NB4 (cell line): Measurements from ENCODE around the gene TTC32.

Source experiments
- DNase-seq: peaks from one replicate; pipeline ENCODE4 v3.0.0; 2010; ENCODE audit warnings: low read depth
- H3K4me3 ChIP-seq: one replicate; pipeline ENCODE4 v1.5.1; 2011; ENCODE audit warnings: mild to moderate bottlenecking, low read depth, low read length, moderate library complexity
- CTCF ChIP-seq: IDR thresholded peaks from one replicate; pipeline ENCODE4 v1.5.1; 2012; ENCODE audit warnings: low read depth, low read length
- MAX ChIP-seq: IDR thresholded peaks from 2 replicates; pipeline ENCODE4 v1.6.1; 2011; ENCODE audit warnings: low read depth, low read length
- MYC ChIP-seq: IDR thresholded peaks from 2 replicates; pipeline ENCODE4 v1.6.1; 2011; ENCODE audit warnings: low read depth, low read length
- POLR2A ChIP-seq: IDR thresholded peaks from 2 replicates; pipeline ENCODE4 v1.6.1; 2011; ENCODE audit warnings: mild to moderate bottlenecking; ENCODE audit not compliant: insufficient read length; ENCODE audit errors: extremely low read depth

Gene TTC32

GRCh38 chr2:19860022-19860421 is 41.8 kb downstream of the TTC32 start:
- H3K4me3 ChIP-seq: no peak overlapping the region
- TF ChIP-seq MAX (no peak), CTCF (no peak), MYC (no peak), POLR2A (no peak)
- no peak for DNase-seq

- no peak for DNase-seq
- no peak overlapping the region for H3K4me3 ChIP-seq
- TF ChIP-seq CTCF: no peak
- no peak for TF ChIP-seq POLR2A
- TF ChIP-seq MAX: no peak
- no peak for TF ChIP-seq MYC
Measured at GRCh38 chr2:19859565-19859964, 42.2 kb downstream of the TTC32 start.

- TF ChIP-seq MAX (no peak), MYC (no peak), CTCF (no peak), POLR2A (no peak)
- DNase-seq: peak; percentile 58
- H3K4me3 ChIP-seq: no peak overlapping the region
Measured at GRCh38 chr2:19857806-19858205, 44.0 kb downstream of the TTC32 start.

GRCh38 chr2:19857100-19857499 is 44.7 kb downstream of the TTC32 start:
- peak; percentile 59 for DNase-seq
- no peak for TF ChIP-seq MAX
- TF ChIP-seq CTCF: no peak
- TF ChIP-seq POLR2A: no peak
- TF ChIP-seq MYC: no peak
- no peak overlapping the region for H3K4me3 ChIP-seq

GRCh38 chr2:19855542-19856431 is 46.0 kb downstream of the TTC32 start:
- TF ChIP-seq MAX: no peak
- H3K4me3 ChIP-seq: no peak overlapping the region
- DNase-seq: no peak
